T-cell (primary cell): ENCODE data around the gene KAT8. TPM values are rescaled to one million over a fixed set of nuclear protein-coding genes. Genes with fewer than 3 reads are reported as not detected.

Experiments
- ATAC-seq, 4 experiments: fragments of 200-7000 bp in 3 of 4; fragments of 150-1000 bp in 1 of 4; cut with Tn5 transposase; replicated peaks in 1 of 4; 1 replicate in 3 of 4; 2 replicates in 1 of 4; pipeline ENCODE4 v1.10.0; 2021; ENCODE audit warnings: moderate library complexity in 3 of 4, mild to moderate bottlenecking in 2 of 4, moderate number of reproducible peaks in 1 of 4
- CTCF ChIA-PET, 2 donors: fragments of 300-600 bp; sonication (Branson Sonifier 250); formaldehyde crosslinking; loops; one replicate each; lab custom pipeline; 2022; ENCODE audit warnings: antibody characterized with exemption in 2 of 2; lab: Charles Lee
- POLR2A ChIA-PET, 2 donors: fragments of 300-600 bp; sonication (Branson Sonifier 250); formaldehyde crosslinking; loops; one replicate each; lab custom pipeline; 2022; ENCODE audit warnings: antibody characterized with exemption in 2 of 2; lab: Charles Lee
- DNase-seq, 35 experiments: peaks; one replicate each; pipeline versions ENCODE4 v3.0.0 to v3.0.0-alpha.2; 2013 to 2023
- H3K27ac ChIP-seq: one replicate; pipeline ENCODE4 v1.5.1; 2013; ENCODE audit warnings: low read length
- H3K27me3 ChIP-seq, 2 experiments: replicated peaks in 1 of 2; 1 replicate in 1 of 2; 2 replicates in 1 of 2; pipeline versions ENCODE4 v1.6.1 to v1.7.0; 2013; ENCODE audit warnings: low read length in 1 of 2, mixed read lengths in 1 of 2; ENCODE audit not compliant: control insufficient read depth in 2 of 2, insufficient read depth in 2 of 2; ENCODE audit errors: extremely low read depth in 1 of 2
- H3K36me3 ChIP-seq, 2 donors: 1 replicate in 1 of 2; 2 replicates in 1 of 2; pipeline versions ENCODE4 v1.6.1 to v1.7.0; 2013; ENCODE audit warnings: low read length in 1 of 2; ENCODE audit not compliant: control insufficient read depth in 2 of 2, insufficient read depth in 1 of 2; ENCODE audit errors: extremely low read depth in 1 of 2
- H3K4me1 ChIP-seq, 2 experiments: 1 replicate in 1 of 2; 2 replicates in 1 of 2; pipeline versions ENCODE4 v1.6.1 to v1.7.0; 2013; ENCODE audit warnings: low read length in 2 of 2, mixed read lengths in 1 of 2; ENCODE audit not compliant: insufficient read depth in 2 of 2, control insufficient read depth in 1 of 2; ENCODE audit errors: extremely low read depth in 1 of 2
- H3K4me3 ChIP-seq, 2 donors: 1 replicate in 1 of 2; 2 replicates in 1 of 2; pipeline versions ENCODE4 v1.5.1 to v1.7.0; 2013; ENCODE audit warnings: mild to moderate bottlenecking in 2 of 2, low read length in 1 of 2, moderate library complexity in 1 of 2; ENCODE audit not compliant: control insufficient read depth in 1 of 2; ENCODE audit errors: extremely low read depth in 1 of 2
- H3K9me3 ChIP-seq: 2 replicates; pipeline ENCODE4 v1.7.0; 2013
- H3K27ac Mint-ChIP-seq, 2 donors: one replicate each; pipeline ENCODE4 v1.8.0; 2020 to 2021; ENCODE audit warnings: mild to moderate bottlenecking in 2 of 2, mixed read lengths in 2 of 2
- H3K27me3 Mint-ChIP-seq, 2 donors: one replicate each; pipeline ENCODE4 v1.8.0; 2021 to 2022; ENCODE audit warnings: mixed read lengths in 2 of 2
- H3K36me3 Mint-ChIP-seq: one replicate; pipeline ENCODE4 v1.8.0; 2021; ENCODE audit warnings: mixed read lengths
- H3K4me1 Mint-ChIP-seq, 3 donors: one replicate each; pipeline ENCODE4 v1.8.0; 2020 to 2022; ENCODE audit warnings: mixed read lengths in 3 of 3, mild to moderate bottlenecking in 1 of 3
- H3K4me3 Mint-ChIP-seq, 3 donors: one replicate each; pipeline ENCODE4 v1.8.0; 2020 to 2022; ENCODE audit warnings: mild to moderate bottlenecking in 3 of 3, mixed read lengths in 3 of 3, moderate library complexity in 3 of 3
- H3K9me3 Mint-ChIP-seq, 3 donors: one replicate each; pipeline ENCODE4 v1.8.0; 2020 to 2022; ENCODE audit warnings: mixed read lengths in 3 of 3
- WGBS: methylation state at CpG from one replicate; pipeline ENCODE4 v1.1.5; 2013; ENCODE audit warnings: missing lambda C conversion rate; ENCODE audit not compliant: insufficient coverage; 5-methylcytosine and 5-hydroxymethylcytosine counted together
- total RNA-seq, 35 experiments: library from RNA in 6 of 35; stranded (reverse) in 6 of 35; fragments of 120-200 nt in 1 of 35; gene quantifications; one replicate each; pipeline versions ENCODE4 v1.2.1 to v1.2.4 and lab custom pipeline; 2013 to 2026

The KAT8 gene
- total RNA-seq, 5 donors from 2014 or later (not counting 1 experiment from before 2014, with no cell fraction given): 92.3 to 122 (median 102) TPM

DNA sequence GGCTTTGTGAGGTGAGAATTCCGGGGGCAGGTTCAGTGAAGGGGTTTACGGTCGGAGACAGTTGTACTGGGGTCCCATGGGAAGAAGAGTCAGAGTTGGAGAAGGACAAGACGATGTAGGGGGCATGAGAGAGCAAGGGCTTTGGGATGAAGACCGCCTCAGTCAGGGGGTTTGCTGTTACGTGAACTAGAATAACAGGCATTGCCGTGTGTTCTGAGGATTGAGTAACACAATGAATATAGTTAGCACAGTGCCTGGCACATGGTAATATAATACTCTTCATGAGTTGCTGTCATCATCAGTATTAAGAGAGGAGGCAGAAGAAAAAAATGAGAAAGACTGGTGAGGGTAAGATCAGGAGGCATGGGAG lies 42.7 kb upstream of the KAT8 start:
- ATAC-seq: no peak
- peak overlapping the region; percentile 89 for H3K27ac ChIP-seq
- no peak for DNase-seq
- peaks cover 14 to 41% of the 10 kb centered on the region in 2 experiments for H3K4me1 ChIP-seq
- H3K27me3 Mint-ChIP-seq: no peaks in the 10 kb centered on the region
- peak overlapping the region; percentile 69 to 95 for H3K4me3 ChIP-seq
- peak overlapping the region; percentile 90 to 96 (median 92) for H3K4me3 Mint-ChIP-seq
- no peaks in the 10 kb centered on the region for H3K27me3 ChIP-seq
- peaks cover 39 to 46% (median 45%) of the 10 kb centered on the region in 3 donors for H3K4me1 Mint-ChIP-seq
- peaks cover 21 to 37% of the 10 kb centered on the region in 2 donors for H3K36me3 ChIP-seq
- no peaks in the 10 kb centered on the region for H3K9me3 Mint-ChIP-seq
- ChIA-PET POLR2A (interaction anchor here in 1 of 2 donors (1.4 kb wide), 1 partner anchor 43 kb away, joined by 6 read pairs; the partner anchor contains the start of gene KAT8), CTCF (interaction anchor here in 1 of 2 donors (1.2 to 1.6 kb wide), 2 partner anchors 41 to 385 kb away, joined by 3 to 4 read pairs; partner anchors contain the start of gene STX4)
- peaks cover 21% of the 10 kb centered on the region for H3K36me3 Mint-ChIP-seq
- no peaks in the 10 kb centered on the region for H3K9me3 ChIP-seq
- WGBS: 2% methylated on average over 7 of the region's 7 CpGs
- peak overlapping the region; percentile 95 to 97 for H3K27ac Mint-ChIP-seq

DNA sequence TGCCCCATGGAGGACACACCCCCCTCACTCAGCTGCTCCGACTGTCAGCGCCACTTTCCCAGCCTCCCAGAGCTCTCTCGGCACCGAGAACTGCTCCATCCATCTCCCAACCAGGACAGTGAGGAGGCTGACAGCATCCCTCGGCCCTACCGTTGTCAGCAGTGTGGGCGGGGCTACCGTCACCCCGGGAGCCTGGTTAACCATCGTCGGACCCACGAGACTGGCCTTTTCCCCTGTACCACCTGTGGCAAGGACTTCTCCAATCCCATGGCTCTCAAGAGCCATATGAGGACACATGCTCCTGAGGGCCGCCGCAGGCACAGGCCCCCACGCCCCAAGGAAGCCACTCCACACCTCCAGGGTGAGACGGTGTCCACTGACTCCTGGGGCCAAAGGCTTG lies 41.1 kb upstream of the KAT8 start:
- H3K4me3 Mint-ChIP-seq: peak overlapping the region in 2 of 3 donors; percentile 6 to 92

DNA sequence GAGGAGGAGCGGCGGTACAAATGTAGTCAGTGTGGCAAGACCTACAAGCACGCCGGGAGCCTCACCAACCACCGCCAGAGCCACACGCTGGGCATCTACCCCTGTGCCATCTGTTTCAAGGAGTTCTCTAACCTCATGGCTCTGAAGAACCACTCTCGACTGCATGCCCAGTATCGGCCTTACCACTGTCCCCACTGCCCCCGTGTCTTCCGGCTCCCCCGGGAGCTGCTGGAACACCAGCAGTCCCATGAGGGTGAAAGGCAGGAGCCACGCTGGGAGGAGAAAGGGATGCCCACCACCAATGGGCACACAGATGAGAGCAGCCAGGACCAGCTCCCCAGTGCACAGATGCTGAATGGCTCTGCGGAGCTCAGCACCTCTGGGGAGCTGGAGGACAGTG lies 40.4 kb upstream of the KAT8 start:
- no peak overlapping the region for H3K4me3 Mint-ChIP-seq
- POLR2A ChIA-PET: no interaction called here
- H3K27me3 ChIP-seq: no peaks in the 10 kb centered on the region
- H3K9me3 Mint-ChIP-seq: no peaks in the 10 kb centered on the region
- no peak overlapping the region for H3K27ac Mint-ChIP-seq
- 98% methylated on average over 13 of the region's 13 CpGs for WGBS
- H3K36me3 ChIP-seq: peaks cover 30 to 58% of the 10 kb centered on the region in 2 donors
- peaks cover 26% of the 10 kb centered on the region for H3K36me3 Mint-ChIP-seq
- peaks cover 45 to 49% (median 45%) of the 10 kb centered on the region in 3 donors for H3K4me1 Mint-ChIP-seq
- H3K27me3 Mint-ChIP-seq: no peaks in the 10 kb centered on the region
- H3K27ac ChIP-seq: no peak overlapping the region
- no peaks in the 10 kb centered on the region for H3K9me3 ChIP-seq
- H3K4me1 ChIP-seq: peaks cover 9 to 54% of the 10 kb centered on the region in 2 experiments
- DNase-seq: no peak
- ATAC-seq: no peak
- CTCF ChIA-PET: no interaction called here
- H3K4me3 ChIP-seq: no peak overlapping the region

More for the DNA sequence above, 41.1 kb upstream of the KAT8 start:
- 97% methylated on average over 12 of the region's 16 CpGs for WGBS
- H3K4me3 ChIP-seq: no peak overlapping the region
- peaks cover 44 to 53% (median 50%) of the 10 kb centered on the region in 3 donors for H3K4me1 Mint-ChIP-seq
- CTCF ChIA-PET: no interaction called here
- DNase-seq: no peak
- no peak overlapping the region for H3K27ac Mint-ChIP-seq
- ATAC-seq: no peak
- peaks cover 14 to 52% of the 10 kb centered on the region in 2 experiments for H3K4me1 ChIP-seq
- H3K9me3 Mint-ChIP-seq: no peaks in the 10 kb centered on the region
- POLR2A ChIA-PET: no interaction called here
- H3K27ac ChIP-seq: no peak overlapping the region
- peaks cover 29 to 52% of the 10 kb centered on the region in 2 donors for H3K36me3 ChIP-seq
- H3K27me3 Mint-ChIP-seq: no peaks in the 10 kb centered on the region
- no peaks in the 10 kb centered on the region for H3K9me3 ChIP-seq
- peaks cover 26% of the 10 kb centered on the region for H3K36me3 Mint-ChIP-seq
- H3K27me3 ChIP-seq: no peaks in the 10 kb centered on the region

DNA sequence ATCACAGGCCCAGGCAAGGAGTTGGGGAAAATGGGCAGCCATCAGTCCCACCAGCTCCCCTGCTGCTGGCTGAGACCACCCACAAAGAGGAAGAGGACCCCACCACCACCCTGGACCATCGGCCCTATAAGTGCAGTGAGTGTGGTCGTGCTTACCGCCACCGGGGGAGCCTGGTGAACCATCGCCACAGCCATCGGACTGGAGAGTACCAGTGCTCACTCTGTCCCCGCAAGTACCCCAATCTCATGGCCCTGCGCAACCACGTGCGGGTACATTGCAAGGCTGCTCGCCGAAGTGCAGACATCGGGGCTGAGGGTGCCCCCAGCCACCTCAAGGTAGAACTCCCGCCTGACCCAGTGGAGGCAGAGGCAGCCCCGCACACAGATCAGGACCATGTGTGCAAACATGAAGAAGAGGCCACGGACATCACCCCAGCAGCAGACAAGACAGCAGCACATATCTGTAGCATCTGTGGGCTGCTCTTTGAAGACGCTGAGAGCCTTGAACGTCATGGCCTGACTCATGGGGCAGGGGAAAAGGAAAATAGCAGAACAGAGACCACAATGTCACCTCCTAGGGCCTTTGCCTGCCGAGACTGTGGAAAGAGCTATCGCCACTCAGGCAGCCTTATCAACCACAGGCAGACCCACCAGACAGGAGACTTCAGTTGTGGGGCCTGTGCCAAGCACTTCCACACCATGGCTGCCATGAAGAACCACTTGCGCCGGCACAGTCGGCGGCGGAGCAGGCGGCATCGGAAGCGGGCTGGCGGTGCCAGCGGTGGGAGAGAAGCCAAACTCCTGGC lies 39.7 kb upstream of the KAT8 start:
- POLR2A ChIA-PET: no interaction called here
- CTCF ChIA-PET: no interaction called here
- DNase-seq (no peak), ATAC-seq (no peak)
- Histone ChIP-seq H3K36me3 (peaks cover 30 to 64% of the 10 kb centered on the region in 2 donors), H3K9me3 (no peaks in the 10 kb centered on the region), H3K27ac (no peak overlapping the region), H3K4me3 (no peak overlapping the region), H3K4me1 (peaks cover 4 to 52% of the 10 kb centered on the region in 2 experiments), H3K27me3 (no peaks in the 10 kb centered on the region)
- H3K4me3 Mint-ChIP-seq: no peak overlapping the region
- no peak overlapping the region for H3K27ac Mint-ChIP-seq
- peaks cover 42 to 47% (median 43%) of the 10 kb centered on the region in 3 donors for H3K4me1 Mint-ChIP-seq
- H3K27me3 Mint-ChIP-seq: no peaks in the 10 kb centered on the region
- 95% methylated on average over 28 of the region's 30 CpGs for WGBS
- peaks cover 30% of the 10 kb centered on the region for H3K36me3 Mint-ChIP-seq
- no peaks in the 10 kb centered on the region for H3K9me3 Mint-ChIP-seq

DNA sequence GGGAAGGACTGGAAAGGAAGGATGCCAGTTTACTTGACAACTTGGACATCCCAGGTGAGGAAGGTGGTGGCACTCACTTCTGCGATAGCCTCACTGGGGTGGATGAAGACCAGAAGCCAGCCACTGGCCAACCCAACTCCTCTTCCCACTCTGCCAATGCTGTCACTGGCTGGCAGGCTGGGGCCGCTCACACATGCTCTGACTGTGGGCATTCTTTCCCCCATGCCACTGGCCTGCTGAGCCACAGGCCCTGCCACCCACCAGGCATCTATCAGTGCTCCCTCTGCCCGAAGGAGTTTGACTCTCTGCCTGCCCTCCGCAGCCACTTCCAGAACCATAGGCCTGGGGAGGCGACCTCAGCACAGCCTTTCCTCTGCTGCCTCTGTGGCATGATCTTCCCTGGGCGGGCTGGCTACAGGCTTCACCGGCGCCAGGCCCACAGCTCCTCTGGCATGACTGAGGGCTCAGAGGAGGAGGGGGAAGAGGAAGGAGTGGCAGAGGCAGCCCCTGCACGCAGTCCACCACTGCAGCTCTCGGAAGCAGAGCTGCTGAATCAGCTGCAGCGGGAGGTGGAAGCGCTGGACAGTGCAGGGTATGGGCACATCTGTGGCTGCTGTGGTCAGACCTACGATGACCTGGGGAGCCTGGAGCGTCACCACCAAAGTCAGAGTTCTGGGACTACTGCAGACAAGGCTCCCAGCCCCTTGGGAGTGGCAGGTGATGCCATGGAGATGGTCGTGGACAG lies 38.7 kb upstream of the KAT8 start:
- 96% methylated on average over 12 of the region's 15 CpGs for WGBS
- no peaks in the 10 kb centered on the region for H3K9me3 ChIP-seq
- ChIA-PET POLR2A (no interaction called here), CTCF (no interaction called here)
- H3K4me3 Mint-ChIP-seq: no peak overlapping the region
- no peaks in the 10 kb centered on the region for H3K9me3 Mint-ChIP-seq
- H3K36me3 ChIP-seq: peaks cover 30 to 66% of the 10 kb centered on the region in 2 donors
- ATAC-seq: no peak
- H3K4me1 Mint-ChIP-seq: peaks cover 39 to 50% (median 40%) of the 10 kb centered on the region in 3 donors
- no peaks in the 10 kb centered on the region for H3K27me3 Mint-ChIP-seq
- H3K27ac Mint-ChIP-seq: no peak overlapping the region
- H3K4me3 ChIP-seq: no peak overlapping the region
- no peak overlapping the region for H3K27ac ChIP-seq
- H3K27me3 ChIP-seq: no peaks in the 10 kb centered on the region
- H3K36me3 Mint-ChIP-seq: peaks cover 30% of the 10 kb centered on the region
- no peak for DNase-seq
- peaks cover 4 to 49% of the 10 kb centered on the region in 2 experiments for H3K4me1 ChIP-seq

DNA sequence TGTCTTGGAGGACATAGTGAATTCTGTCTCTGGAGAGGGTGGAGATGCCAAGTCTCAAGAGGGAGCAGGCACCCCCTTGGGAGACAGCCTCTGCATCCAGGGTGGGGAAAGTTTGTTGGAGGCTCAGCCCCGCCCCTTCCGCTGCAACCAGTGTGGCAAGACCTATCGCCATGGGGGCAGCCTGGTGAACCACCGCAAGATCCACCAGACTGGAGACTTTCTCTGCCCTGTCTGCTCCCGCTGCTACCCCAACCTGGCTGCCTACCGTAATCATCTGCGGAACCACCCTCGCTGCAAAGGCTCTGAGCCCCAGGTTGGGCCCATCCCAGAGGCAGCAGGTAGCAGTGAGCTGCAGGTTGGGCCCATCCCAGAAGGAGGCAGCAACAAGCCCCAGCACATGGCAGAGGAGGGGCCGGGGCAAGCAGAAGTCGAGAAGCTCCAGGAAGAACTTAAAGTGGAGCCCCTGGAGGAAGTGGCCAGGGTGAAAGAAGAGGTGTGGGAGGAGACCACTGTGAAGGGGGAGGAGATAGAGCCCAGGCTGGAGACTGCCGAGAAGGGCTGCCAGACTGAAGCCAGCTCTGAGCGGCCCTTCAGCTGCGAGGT lies 38.0 kb upstream of the KAT8 start:
- H3K4me1 Mint-ChIP-seq: peaks cover 38 to 50% (median 39%) of the 10 kb centered on the region in 3 donors
- no peaks in the 10 kb centered on the region for H3K27me3 ChIP-seq
- ChIA-PET CTCF (no interaction called here), POLR2A (no interaction called here)
- no peak for ATAC-seq
- no peak for DNase-seq
- H3K36me3 Mint-ChIP-seq: peaks cover 30% of the 10 kb centered on the region
- no peak overlapping the region for H3K27ac ChIP-seq
- no peaks in the 10 kb centered on the region for H3K27me3 Mint-ChIP-seq
- no peak overlapping the region for H3K4me3 Mint-ChIP-seq
- H3K27ac Mint-ChIP-seq: no peak overlapping the region
- no peak overlapping the region for H3K4me3 ChIP-seq
- H3K9me3 Mint-ChIP-seq: no peaks in the 10 kb centered on the region
- peaks cover 33 to 72% of the 10 kb centered on the region in 2 donors for H3K36me3 ChIP-seq
- no peaks in the 10 kb centered on the region for H3K9me3 ChIP-seq
- H3K4me1 ChIP-seq: peaks cover 4 to 49% of the 10 kb centered on the region in 2 experiments
- 86% methylated on average over 13 of the region's 13 CpGs for WGBS
